IPS DF 4.7 (cell line): ENCODE measurements around the gene GNS.
"Not testable (repeated sequence)": the region's sequence is repeated elsewhere in the genome, so short reads cannot be mapped to it uniquely, and the experiment has no call there.

Source experiments
- DNase-seq: peaks from one replicate; pipeline ENCODE4 v3.0.0-alpha.2; 2013; ENCODE audit warnings: low spot score; ENCODE audit errors: extremely low read depth

The GNS gene

GRCh38 chr12:64699504-64700115 lies 59.6 kb downstream of the GNS start:
- DNase-seq: no peak

- no peak for DNase-seq
These were observed 63.0 kb downstream of the GNS start for GRCh38 chr12:64696080-64696741.

- DNase-seq: no peak
These were observed 63.7 kb downstream of the GNS start for GRCh38 chr12:64695550-64695949.

- no peak for DNase-seq
These were observed 64.8 kb downstream of the GNS start for GRCh38 chr12:64694130-64695040.

GRCh38 chr12:64691795-64692583 lies 67.2 kb downstream of the GNS start:
- DNase-seq: no peak

GRCh38 chr12:64691227-64691794 lies 67.9 kb downstream of the GNS start:
- no peak for DNase-seq

GRCh38 chr12:64690236-64690635 lies 69.0 kb downstream of the GNS start:
- not testable (repeated sequence) for DNase-seq

- DNase-seq: no peak
These were observed 70.5 kb downstream of the GNS start for GRCh38 chr12:64688715-64689114.

GRCh38 chr12:64688219-64688618 lies 71.0 kb downstream of the GNS start:
- DNase-seq: no peak

- no peak for DNase-seq
These were observed 71.4 kb downstream of the GNS start for GRCh38 chr12:64687816-64688215.

- no peak for DNase-seq
These were observed 73.6 kb downstream of the GNS start for GRCh38 chr12:64685605-64686004.

GRCh38 chr12:64685050-64685449 lies 74.2 kb downstream of the GNS start:
- DNase-seq: no peak

- DNase-seq: no peak
These were observed 75.2 kb downstream of the GNS start for GRCh38 chr12:64683816-64684543.

- no peak for DNase-seq
These were observed 76.5 kb downstream of the GNS start for GRCh38 chr12:64682572-64683277.

- DNase-seq: no peak
These were observed 77.8 kb downstream of the GNS start for GRCh38 chr12:64681200-64682052.

- no peak for DNase-seq
These were observed 79.0 kb downstream of the GNS start for GRCh38 chr12:64680235-64680634.

GRCh38 chr12:64679487-64680001 lies 79.7 kb downstream of the GNS start:
- DNase-seq: no peak

GRCh38 chr12:64678835-64679234 lies 80.4 kb downstream of the GNS start:
- DNase-seq: no peak

- DNase-seq: no peak
These were observed 81.0 kb downstream of the GNS start for GRCh38 chr12:64678248-64678647.
